Peyer's patch (tissue), 4 donors: ENCODE results near the gene ATP6V0C. TPM values are rescaled to one million over a fixed set of nuclear protein-coding genes. Genes with fewer than 3 reads are reported as not detected.
"Not testable (repeated sequence)": the region's sequence is repeated elsewhere in the genome, so short reads cannot be mapped to it uniquely, and the experiment has no call there.

Experiments used
- DNase-seq, 3 donors: peaks; one replicate each; pipeline ENCODE4 v3.0.0-alpha.2; 2017 to 2019
- H3K27ac ChIP-seq, 4 donors: fragments of 200-600 bp; sonication (generic); one replicate each; pipeline ENCODE4 v1.5.1; 2016 to 2019
- H3K27me3 ChIP-seq, 2 donors: fragments of 200-600 bp; sonication (generic); one replicate each; pipeline ENCODE4 v1.5.1; 2019
- H3K36me3 ChIP-seq, 3 donors: fragments of 200-600 bp; sonication (generic); one replicate each; pipeline ENCODE4 v1.5.1; 2016 to 2019
- H3K4me1 ChIP-seq, 4 donors: fragments of 200-600 bp; sonication (generic); one replicate each; pipeline ENCODE4 v1.5.1; 2016 to 2019
- H3K4me3 ChIP-seq, 4 donors: fragments of 200-600 bp; sonication (generic); 1 replicate in 3 of 4; 2 replicates in 1 of 4; pipeline ENCODE4 v1.5.1; 2016 to 2019; ENCODE audit warnings: mild to moderate bottlenecking in 1 of 4
- H3K9me3 ChIP-seq, 4 donors: fragments of 200-600 bp; sonication (generic); one replicate each; pipeline ENCODE4 v1.5.1; 2016 to 2019; ENCODE audit warnings: mild to moderate bottlenecking in 1 of 4
- CTCF ChIP-seq, 6 experiments: fragments of 450-650 bp in 4 of 6; fragments of 200-600 bp in 2 of 6; sonication (generic) in 1 of 6; IDR thresholded peaks; one replicate each; pipeline ENCODE4 v1.5.1; 2017 to 2019; ENCODE audit warnings: antibody characterized with exemption in 6 of 6, mild to moderate bottlenecking in 3 of 6, moderate library complexity in 1 of 6
- POLR2A ChIP-seq, 2 donors: fragments of 450-650 bp; IDR thresholded peaks; one replicate each; pipeline ENCODE4 v1.5.1; 2017; ENCODE audit warnings: antibody characterized with exemption in 2 of 2, mild to moderate bottlenecking in 2 of 2, moderate library complexity in 2 of 2
- total RNA-seq, 4 donors: library from RNA; depleted of rRNA; stranded (reverse); fragments of >200 nt; gene quantifications; one replicate each; pipeline ENCODE4 v1.1.0, GENCODE V29; 2016

The ATP6V0C gene
- total RNA-seq, 4 donors from 2014 or later = 27.2 to 116 (median 101) TPM

DNA sequence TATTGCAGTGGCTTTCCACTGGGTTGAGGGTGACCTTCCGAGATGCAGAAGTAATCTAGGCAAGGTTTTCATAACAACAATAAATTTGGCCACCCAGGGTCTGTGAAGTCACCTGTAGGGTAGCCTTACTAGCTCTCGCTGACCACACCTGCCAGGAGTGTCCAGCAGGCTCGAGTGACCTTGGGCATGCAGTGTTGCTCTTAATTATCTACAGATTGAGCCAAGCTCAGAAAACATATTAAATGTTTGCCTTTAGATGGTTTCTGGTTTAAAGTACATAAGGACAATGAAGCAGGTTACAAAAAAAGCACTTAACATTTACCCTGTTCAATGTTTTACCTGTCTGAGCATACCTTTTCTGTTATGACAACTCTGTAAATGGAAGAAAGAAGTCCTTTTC is 37.0 kb upstream of the ATP6V0C start:
- no peak for DNase-seq
- Histone ChIP-seq H3K9me3 (no peaks in the 10 kb centered on the region), H3K27me3 (peaks cover 0 to 8% of the 10 kb centered on the region in 2 donors), H3K4me3 (no peak overlapping the region), H3K36me3 (no peaks in the 10 kb centered on the region), H3K4me1 (peaks cover 0 to 33% (median 16%) of the 10 kb centered on the region in 4 donors), H3K27ac (no peak overlapping the region)
- TF ChIP-seq POLR2A (IDR thresholded peaks at IDR 0.05) (no peak), CTCF (IDR thresholded peaks at IDR 0.05) (no peak)

GRCh38 chr16:2477327-2477726 is 36.4 kb upstream of the ATP6V0C start:
- Histone ChIP-seq H3K4me1 (peaks cover 0 to 28% (median 14%) of the 10 kb centered on the region in 4 donors), H3K36me3 (no peaks in the 10 kb centered on the region), H3K27me3 (peaks cover 0 to 3% of the 10 kb centered on the region in 2 donors), H3K9me3 (no peaks in the 10 kb centered on the region), H3K27ac (no peak overlapping the region), H3K4me3 (no peak overlapping the region)
- no peak for DNase-seq
- TF ChIP-seq POLR2A (IDR thresholded peaks at IDR 0.05) (no peak), CTCF (IDR thresholded peaks at IDR 0.05) (no peak)

DNA sequence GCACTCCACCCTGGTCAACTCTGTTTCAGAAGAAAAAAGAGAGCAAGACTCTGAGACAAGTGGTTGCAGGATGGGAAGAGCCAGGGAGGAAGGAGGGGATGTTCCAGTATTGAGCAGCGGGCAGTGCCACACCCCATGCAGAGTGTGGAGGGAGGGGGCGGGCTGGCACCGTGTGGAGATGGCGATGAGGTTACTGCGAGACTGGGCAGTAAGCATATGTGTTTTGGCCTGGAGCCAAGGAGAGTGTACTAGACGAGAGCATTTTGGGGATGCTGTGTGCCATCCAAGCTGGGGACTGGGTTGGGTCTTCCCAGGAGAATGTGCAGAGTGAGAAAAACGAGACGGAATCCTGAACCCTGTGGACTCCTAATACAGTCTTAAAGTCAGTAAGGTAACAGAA is 35.5 kb upstream of the ATP6V0C start:
- no peak for DNase-seq
- Histone ChIP-seq H3K36me3 (no peaks in the 10 kb centered on the region), H3K4me1 (peaks cover 0 to 25% (median 13%) of the 10 kb centered on the region in 4 donors), H3K4me3 (no peak overlapping the region), H3K27me3 (no peaks in the 10 kb centered on the region), H3K9me3 (no peaks in the 10 kb centered on the region), H3K27ac (no peak overlapping the region)
- TF ChIP-seq CTCF (IDR thresholded peaks at IDR 0.05) (no peak), POLR2A (IDR thresholded peaks at IDR 0.05) (no peak)

DNA sequence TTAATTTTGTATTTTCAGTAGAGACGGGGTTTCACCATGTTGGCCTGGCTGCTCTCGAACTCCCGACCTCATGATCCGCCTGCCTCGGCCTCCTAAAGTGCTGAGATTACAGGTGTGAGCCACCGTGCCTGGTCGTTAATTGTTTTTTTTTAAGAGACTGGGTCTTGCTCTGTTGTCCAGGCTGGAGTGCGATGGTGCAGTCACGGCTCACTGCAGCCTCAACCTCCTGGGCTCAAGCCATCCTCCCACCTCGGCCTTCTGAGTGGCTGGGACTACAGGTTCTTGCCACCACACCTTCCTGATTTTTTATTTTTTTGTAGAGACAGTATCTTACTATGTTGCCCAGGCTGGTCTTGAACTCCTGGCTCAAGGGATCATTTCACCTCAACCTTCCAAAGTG is 33.8 kb upstream of the ATP6V0C start:
- H3K9me3 ChIP-seq, H3K27ac ChIP-seq, DNase-seq, H3K36me3 ChIP-seq, H3K27me3 ChIP-seq, H3K4me3 ChIP-seq: not testable (repeated sequence)
- peaks cover 0 to 24% (median 4%) of the 10 kb centered on the region in 4 donors for H3K4me1 ChIP-seq

- no peaks in the 10 kb centered on the region for H3K36me3 ChIP-seq
- peak in 2 of 3 donors; percentile 66 for DNase-seq
- no peaks in the 10 kb centered on the region for H3K9me3 ChIP-seq
- no peak overlapping the region for H3K4me3 ChIP-seq
- H3K27ac ChIP-seq = no peak overlapping the region
- no peaks in the 10 kb centered on the region for H3K27me3 ChIP-seq
- peaks cover 0 to 19% (median under 1%) of the 10 kb centered on the region in 4 donors for H3K4me1 ChIP-seq
- no peak for TF ChIP-seq POLR2A (IDR thresholded peaks at IDR 0.05)
- no peak for TF ChIP-seq CTCF (IDR thresholded peaks at IDR 0.05)
Observed at GRCh38 chr16:2480948-2481347, 32.8 kb upstream of the ATP6V0C start.

DNA sequence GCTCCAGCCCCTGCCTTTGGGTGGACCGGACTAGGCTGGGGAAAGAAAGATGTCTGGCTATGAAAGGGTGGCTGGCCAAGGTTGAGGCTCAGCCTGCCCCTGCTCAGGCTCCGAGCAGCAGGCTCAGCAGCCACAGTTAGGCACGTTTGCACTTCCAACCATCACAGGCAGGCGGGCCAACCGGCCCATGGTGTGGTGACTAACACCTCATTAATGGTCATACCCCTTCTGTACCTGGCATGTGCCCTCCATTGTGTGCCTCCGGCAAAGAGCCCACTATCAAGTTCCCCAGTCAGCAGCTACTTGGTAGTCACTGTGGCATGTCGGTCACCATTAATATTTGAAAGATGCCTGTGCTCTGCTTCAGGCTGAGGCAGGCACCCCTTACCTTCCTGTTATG is 32.1 kb upstream of the ATP6V0C start:
- H3K36me3 ChIP-seq = no peaks in the 10 kb centered on the region
- no peaks in the 10 kb centered on the region for H3K9me3 ChIP-seq
- no peak overlapping the region for H3K27ac ChIP-seq
- H3K27me3 ChIP-seq = no peaks in the 10 kb centered on the region
- no peak overlapping the region for H3K4me3 ChIP-seq
- TF ChIP-seq POLR2A (IDR thresholded peaks at IDR 0.05) = no peak
- no peak for TF ChIP-seq CTCF (IDR thresholded peaks at IDR 0.05)
- no peak for DNase-seq
- peaks cover 0 to 21% (median 3%) of the 10 kb centered on the region in 4 donors for H3K4me1 ChIP-seq
